ENCODE results near the gene AGXT2. TPM values are rescaled to one million over a fixed set of nuclear protein-coding genes. Genes with fewer than 3 reads are reported as not detected.

Gene AGXT2
- total and polyA plus RNA-seq, 2 of the 13 experiments (the other 11 are each of a cell fraction or from before 2014, with no cell fraction given) = 0.04 to 0.13 TPM

GRCh38 chr5:35056686-35057085 lies 8.9 kb upstream of the AGXT2 start:
- no peaks in the 10 kb centered on the region for H3K36me3 ChIP-seq (replicated peaks in 1 of 2; ENCODE audit: control insufficient read depth in 1 of 2, insufficient read depth in 2 of 2, low read length in 2 of 2)
- no peak overlapping the region for H3K4me3 ChIP-seq (replicated peaks in 1 of 3; ENCODE audit: insufficient read depth in 1 of 3, low read depth in 2 of 3, low read length in 3 of 3)
- peaks cover under 1% of the 10 kb centered on the region; the same call in 1 of the 2 replicates for H3K4me1 ChIP-seq (ENCODE audit: insufficient read depth, low read length)
- CTCF ChIA-PET (ENCODE audit: low intra/inter-chr PET ratio, low total read pairs) = no interaction called here
- no peaks in the 10 kb centered on the region for H3K79me2 ChIP-seq (ENCODE audit: insufficient read depth, low read length)
- intact Hi-C loops (cut with micrococcal nuclease; ENCODE audit: unreplicated experiment) = no loop called here
- no peaks in the 10 kb centered on the region for H3K27me3 ChIP-seq (ENCODE audit: control insufficient read depth in 1 of 2, insufficient read depth in 2 of 2, low read length in 2 of 2)
- no peak overlapping the region for H3K27ac ChIP-seq (ENCODE audit: extremely low read length, insufficient read depth, low read length)
- TF ChIP-seq SNAPC4 (CRISPR knock-in tag; IDR thresholded peaks at IDR 0.05) (no peak), ZNF549 (CRISPR knock-in tag; IDR thresholded peaks at IDR 0.05) (no peak), GTF3A (CRISPR knock-in tag; conservative IDR thresholded peaks at IDR 0.05) (no peak), ZNF564 (CRISPR knock-in tag; IDR thresholded peaks at IDR 0.05) (no peak), TFAP4 (IDR thresholded peaks at IDR 0.05; ENCODE audit: borderline replicate concordance, low read depth) (no peak), BRF2 (CRISPR knock-in tag; IDR thresholded peaks at IDR 0.05) (no peak), BATF2 (CRISPR knock-in tag; IDR thresholded peaks at IDR 0.05) (no peak), ZFP41 (CRISPR knock-in tag; IDR thresholded peaks at IDR 0.05; ENCODE audit: borderline replicate concordance) (no peak)
- H3K4me2 ChIP-seq (ENCODE audit: low read depth, low read length) = no peak overlapping the region
- WGBS (ENCODE audit: low lambda C conversion rate) = 84% methylated on average over 2 of the region's 2 CpGs
- FAIRE-seq = no peak
- in situ Hi-C loops (cut with HindIII; ENCODE audit: extremely low pct_ligation_motif_present, low pct_unique_long_range_greater_than_20kb) = no loop called here
- no peak overlapping the region for H2AFZ ChIP-seq (ENCODE audit: low read length)
- DNase-seq (ENCODE audit: low spot score) = no peak
- no peaks in the 10 kb centered on the region for H3K9me3 ChIP-seq (ENCODE audit: low read length)
- H4K20me1 ChIP-seq (ENCODE audit: insufficient read depth, low read length) = no peaks in the 10 kb centered on the region
- H3K9ac ChIP-seq (ENCODE audit: insufficient read depth, low read depth, low read length) = no peak overlapping the region
- no peak for ATAC-seq
- POLR2A ChIA-PET = no interaction called here
- BruUV-seq (replicated peaks) = no TSS peak
